CD4-positive, alpha-beta T cell treated with Interleukin-1 beta for 1 hour (primary cell): ENCODE measurements around the gene C3.
A peak's percentile ranks its signal among the peaks of the same experiment; 100 is the strongest.
"Not testable (repeated sequence)": the region's sequence is repeated elsewhere in the genome, so short reads cannot be mapped to it uniquely, and the experiment has no call there.

Experiments used
- DNase-seq, 2 donors: peaks; one replicate each; pipeline ENCODE4 v3.0.0-alpha.2; 2020 to 2022

The C3 gene

DNA sequence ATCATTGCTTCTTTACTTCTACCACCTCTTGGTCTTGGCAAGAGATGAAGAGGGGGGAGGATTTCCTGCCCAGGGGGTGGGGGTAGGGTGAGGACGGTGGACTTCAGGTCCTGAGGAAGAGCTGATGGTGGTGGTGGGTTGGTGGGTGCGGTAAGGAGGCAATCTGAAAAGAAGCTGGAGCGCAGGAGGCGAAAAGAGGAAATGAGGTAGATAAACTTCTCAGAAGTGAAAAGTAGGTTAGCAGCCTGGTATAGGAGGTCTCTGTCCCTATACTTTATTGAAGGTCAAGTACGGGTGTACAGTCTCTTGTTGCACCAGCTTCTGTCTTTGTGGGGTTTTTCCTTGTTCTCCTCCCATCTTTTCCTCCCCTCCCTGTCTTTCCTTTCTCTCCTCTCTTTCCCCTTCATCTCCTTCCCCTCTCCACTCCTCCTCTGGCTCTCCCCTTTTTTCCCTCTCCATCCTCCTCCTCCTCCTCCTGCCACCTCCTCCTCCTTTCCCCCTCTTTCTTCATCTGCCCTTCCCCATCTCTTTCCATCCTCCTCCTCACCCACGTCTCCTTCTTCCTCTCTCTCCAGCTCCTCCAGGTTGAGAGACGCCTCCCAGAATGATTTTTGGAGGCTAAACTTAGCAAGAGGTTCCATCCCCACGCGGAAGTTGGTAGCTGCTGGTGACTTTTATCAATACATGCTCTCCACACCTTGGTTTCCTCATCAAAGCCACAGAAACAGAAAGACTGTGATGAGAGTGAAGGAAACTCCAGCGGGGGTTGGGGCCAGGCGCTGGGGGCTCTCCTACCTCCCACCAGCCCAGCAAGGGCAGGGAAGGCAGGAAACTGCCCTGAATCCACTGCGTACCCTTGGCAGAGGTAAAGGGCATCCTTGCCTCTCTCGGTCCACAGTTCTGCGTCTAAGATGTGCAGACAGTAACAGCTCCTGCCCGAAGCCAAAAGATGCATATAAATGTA lies 65.8 kb downstream of the C3 start:
- peak; percentile 38 to 57 for DNase-seq

DNA sequence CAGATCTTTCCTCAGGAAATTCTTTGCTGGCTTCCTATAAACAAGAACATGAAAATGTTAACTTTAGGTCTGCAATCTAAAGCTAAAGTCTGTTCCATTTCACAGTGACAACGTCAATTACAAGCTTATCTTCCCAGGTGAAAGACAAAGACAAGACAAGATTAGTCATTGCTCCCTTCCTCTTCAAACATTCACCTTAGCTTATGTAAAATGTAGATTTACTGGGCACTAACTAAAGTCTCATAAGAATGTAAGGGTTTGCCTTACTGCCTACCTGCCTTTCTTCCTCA lies 67.7 kb downstream of the C3 start:
- no peak for DNase-seq

DNA sequence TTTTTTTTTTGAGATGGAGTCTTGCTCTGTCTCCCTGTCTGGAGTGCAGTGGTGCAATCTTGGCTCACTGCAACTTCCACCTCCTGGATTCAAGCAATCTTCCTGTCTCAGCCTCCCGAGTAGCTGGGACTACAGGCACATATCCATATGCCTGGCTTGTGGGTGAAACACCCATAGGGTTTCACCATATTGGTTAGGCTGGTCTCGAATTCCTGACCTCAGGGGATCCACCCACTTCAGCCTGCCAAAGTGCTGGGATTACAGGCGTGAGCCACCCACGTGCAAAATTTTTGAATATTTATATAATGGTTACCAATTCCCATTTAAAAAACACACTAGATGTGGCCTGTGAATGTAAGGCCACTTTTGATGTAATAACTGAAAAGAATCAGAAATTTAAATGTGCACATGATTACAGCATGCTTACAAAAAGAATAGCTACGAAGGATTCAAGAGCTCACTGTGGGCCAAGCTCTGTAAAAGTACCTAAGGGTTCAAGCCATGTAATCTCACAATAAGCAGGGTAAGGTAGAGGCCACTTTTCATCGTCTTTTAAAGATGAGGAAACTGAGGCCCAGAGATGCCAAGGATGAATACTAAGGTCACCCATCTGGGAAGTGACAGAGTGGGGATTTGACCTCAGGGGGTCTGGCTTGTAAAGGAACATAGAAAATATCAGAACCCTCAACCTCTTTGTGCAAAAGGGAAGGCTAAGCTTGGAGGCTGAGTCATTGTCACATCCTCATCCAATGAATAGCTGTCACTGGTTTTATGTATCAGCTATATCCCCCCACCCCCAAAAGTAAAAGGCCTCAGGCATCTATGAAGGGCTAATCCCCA lies 68.3 kb downstream of the C3 start:
- DNase-seq: no peak

DNA sequence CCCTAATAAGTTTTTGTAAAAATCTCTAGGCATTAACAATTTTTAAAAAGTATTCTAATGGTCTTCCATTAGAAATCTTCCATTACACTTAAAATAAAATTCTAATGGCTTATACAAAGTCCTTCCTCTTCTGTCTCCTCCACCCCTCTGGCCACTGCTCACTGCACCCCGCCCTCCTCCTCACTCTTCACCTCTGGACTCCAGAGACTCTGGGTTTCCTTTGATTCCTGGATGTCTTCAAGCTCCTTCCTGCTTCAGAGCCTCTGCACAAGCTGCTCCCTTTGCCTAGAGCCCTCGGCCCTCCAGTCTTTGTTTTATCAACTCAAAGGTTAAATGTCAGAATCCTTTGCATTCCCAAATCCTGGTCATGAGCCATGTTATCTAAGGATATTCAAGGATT lies 71.3 kb downstream of the C3 start:
- DNase-seq: no peak

DNA sequence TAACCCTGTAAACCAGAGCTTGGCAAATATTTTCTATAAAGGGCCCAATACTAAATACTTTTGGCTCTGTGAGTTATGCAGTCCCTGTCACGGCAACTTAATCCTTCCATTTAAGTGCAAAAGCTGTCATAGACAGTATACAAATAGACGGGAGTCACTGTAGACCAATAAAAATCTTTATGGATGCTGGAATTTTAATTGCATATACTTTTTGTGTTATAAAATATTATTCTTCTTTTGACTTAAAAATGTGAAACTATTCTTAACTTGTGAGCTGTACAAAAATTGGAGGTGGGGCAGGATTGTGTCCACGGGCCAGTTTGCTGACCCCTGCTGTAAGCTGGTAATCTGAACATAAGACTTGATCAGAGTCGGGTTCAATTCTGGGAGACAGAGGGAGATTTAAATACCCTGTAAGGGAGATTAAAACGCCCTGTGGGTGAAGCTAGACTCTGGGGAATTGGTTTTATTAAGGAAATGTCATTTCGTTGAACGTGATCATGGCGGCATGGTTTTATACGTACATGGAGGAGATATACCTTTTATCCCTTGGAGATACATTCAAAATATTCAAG lies 72.2 kb downstream of the C3 start:
- no peak for DNase-seq

DNA sequence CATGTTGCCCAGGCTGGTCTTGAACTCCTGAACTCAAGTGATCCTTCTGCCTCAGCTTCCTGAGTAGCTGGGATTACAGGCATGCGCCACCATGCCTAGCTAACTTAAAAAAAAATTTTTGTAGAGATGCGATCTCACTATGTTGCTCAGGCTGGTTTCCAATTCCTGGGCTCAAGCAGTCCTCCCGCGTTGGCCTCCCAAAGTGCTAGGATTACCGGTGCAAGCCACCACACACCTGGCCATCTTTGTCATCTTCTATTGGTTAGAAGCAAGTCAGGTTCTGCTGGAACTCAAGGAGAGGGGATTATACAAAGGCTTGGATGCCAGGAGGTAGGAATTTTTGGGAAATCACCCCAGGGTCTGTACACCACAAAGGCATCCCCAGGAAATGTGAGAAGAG lies 75.7 kb downstream of the C3 start:
- no peak for DNase-seq

DNA sequence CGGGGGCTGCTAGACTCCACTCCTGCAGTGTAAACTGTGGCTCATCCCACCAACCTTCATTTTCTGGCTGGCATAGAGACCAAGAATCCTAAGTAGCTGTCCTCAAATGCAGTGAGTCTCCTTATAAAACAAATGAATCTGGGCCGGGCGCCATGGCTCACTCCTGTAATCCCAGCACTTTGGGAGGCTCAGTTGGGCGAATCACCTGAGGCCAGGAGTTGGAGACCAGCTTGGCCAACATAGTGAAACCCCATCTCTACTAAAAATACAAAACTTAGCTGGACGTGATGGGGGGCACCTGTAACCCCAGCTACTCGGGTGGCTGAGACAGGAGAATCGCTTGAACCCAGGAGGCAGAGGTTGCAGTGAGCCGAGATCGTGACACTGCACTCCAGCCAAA lies 80.1 kb downstream of the C3 start:
- DNase-seq: not testable (repeated sequence)

DNA sequence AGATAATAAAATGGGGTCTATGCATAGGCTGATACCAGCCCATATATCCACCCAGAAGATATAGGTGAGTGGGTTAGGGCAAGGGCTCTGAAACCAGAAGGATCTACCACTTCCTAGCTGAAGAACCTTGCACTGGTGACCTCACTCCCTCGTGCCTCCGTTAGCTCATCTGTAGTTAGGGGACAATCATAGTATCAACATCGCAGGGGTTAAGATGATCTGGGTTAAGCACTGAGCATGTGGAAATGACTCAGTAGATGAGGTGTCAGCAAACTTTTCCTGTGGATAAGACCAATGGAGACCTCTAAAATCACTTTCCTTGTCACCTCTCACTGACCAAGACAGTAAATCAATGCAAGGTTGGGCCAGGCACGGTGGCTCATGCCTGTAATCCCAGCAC lies 81.0 kb downstream of the C3 start:
- DNase-seq: no peak

DNA sequence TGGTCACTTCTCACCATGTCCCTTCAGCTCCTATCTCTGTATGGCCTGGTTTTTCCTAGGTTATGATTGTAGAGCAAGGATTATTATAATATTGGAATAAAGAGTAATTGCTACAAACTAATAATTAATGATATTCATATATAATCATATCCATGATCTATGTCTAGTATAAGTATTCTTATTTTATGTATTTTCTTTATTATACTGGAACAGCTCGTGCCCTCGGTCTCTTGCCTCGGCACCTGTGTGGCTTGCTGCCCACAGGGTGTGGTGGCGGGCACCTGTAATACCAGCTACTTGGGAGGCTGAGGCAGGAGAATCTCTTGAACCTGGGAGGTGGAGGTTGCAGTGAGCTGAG lies 87.0 kb downstream of the C3 start:
- DNase-seq: not testable (repeated sequence)

DNA sequence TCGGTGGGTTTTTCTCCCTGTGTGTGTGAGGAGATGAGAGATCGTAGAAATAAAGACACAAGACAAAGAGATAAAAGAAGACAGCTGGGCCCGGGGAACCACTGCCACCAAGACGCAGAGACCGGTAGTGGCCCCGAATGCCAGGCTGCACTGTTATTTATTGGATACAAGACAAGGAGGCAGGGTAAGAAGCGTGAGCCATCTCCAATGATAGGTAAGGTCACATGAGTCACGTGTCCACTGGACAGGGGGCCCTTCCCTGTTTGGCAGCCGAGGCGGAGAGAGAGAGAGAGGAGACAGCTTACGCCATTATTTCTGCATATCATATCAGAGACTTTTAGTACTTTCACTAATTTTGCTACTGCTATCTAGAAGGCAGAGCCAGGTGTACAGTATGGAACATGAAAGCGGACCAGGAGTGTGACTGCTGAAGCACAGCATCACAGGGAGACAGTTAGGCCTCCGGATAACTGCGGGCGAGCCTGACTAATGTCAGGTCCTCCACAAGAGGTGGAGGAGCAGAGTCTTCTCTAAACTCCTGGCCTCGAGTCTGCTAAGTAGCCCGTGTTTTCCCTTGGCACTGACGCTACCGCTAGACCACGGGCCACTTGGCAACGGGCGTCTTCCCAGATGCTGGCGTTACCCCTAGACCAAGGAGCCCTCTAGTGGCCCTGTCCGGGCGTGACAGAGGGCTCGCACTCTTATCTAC lies 87.5 kb downstream of the C3 start:
- peak; percentile 48 to 64 for DNase-seq

DNA sequence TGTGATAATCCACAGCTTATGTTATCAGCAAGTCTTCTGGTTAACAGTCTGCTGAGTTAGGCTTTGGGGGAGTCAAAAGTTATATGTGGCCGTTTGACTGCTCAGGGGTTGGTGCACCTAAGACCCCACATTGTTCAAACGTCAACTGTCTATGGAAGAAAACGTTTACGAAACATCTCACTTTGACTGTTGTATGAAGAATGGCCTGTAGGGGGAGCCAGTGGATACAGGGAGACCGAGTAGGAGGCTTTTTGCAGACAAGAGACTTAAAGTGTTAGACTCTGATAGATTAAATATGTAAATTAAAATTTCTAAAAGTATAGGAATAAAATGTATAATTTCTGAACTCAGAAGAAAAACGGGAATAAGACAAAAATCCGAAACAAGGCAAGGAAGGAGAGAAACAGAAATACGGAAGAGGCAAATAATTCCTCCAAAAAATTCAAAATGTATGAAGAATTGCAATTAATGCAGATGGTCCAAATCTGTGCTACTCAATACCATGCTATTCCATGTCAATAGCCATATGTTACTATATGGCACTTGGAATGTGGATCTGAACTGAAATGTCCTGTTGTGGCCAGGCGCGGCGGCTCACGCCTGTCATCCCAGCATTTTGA lies 88.3 kb downstream of the C3 start:
- DNase-seq: peak; percentile 78 to 89
